Ovary (tissue), 3 donors: ENCODE results near the gene TNNT3.

Experiments
- EP300 ChIP-seq: sonication (generic); formaldehyde crosslinking; IDR thresholded peaks from one replicate; pipeline ENCODE4 v1.6.1; 2017; ENCODE audit warnings: antibody characterized with exemption
- POLR2A ChIP-seq: fragments of 450-650 bp; IDR thresholded peaks from one replicate; pipeline ENCODE4 v1.6.1; 2017; ENCODE audit warnings: antibody characterized with exemption, mild to moderate bottlenecking, moderate library complexity
- TF ChIP-seq, protein P1 (sequence below), 3 donors: fragments of 450-650 bp in 2 of 3; fragments of 200-600 bp in 1 of 3; IDR thresholded peaks; one replicate each; pipeline versions ENCODE4 v1.5.1 to v1.8.0; 2016 to 2022; ENCODE audit warnings: antibody characterized with exemption in 3 of 3, mild to moderate bottlenecking in 1 of 3
- donor health status: DM: no; HTN: no; CAD: no.

- TF ChIP-seq, protein P1, sequence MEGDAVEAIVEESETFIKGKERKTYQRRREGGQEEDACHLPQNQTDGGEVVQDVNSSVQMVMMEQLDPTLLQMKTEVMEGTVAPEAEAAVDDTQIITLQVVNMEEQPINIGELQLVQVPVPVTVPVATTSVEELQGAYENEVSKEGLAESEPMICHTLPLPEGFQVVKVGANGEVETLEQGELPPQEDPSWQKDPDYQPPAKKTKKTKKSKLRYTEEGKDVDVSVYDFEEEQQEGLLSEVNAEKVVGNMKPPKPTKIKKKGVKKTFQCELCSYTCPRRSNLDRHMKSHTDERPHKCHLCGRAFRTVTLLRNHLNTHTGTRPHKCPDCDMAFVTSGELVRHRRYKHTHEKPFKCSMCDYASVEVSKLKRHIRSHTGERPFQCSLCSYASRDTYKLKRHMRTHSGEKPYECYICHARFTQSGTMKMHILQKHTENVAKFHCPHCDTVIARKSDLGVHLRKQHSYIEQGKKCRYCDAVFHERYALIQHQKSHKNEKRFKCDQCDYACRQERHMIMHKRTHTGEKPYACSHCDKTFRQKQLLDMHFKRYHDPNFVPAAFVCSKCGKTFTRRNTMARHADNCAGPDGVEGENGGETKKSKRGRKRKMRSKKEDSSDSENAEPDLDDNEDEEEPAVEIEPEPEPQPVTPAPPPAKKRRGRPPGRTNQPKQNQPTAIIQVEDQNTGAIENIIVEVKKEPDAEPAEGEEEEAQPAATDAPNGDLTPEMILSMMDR (IDR thresholded peaks at IDR 0.05): no peak
- no peak for TF ChIP-seq EP300
- no peak for TF ChIP-seq POLR2A
These were observed 55.7 kb downstream of the TNNT3 start for GRCh38 chr11:1975185-1975584.
